Measurements from ENCODE around the gene EFHB.

EFHB gene

DNA sequence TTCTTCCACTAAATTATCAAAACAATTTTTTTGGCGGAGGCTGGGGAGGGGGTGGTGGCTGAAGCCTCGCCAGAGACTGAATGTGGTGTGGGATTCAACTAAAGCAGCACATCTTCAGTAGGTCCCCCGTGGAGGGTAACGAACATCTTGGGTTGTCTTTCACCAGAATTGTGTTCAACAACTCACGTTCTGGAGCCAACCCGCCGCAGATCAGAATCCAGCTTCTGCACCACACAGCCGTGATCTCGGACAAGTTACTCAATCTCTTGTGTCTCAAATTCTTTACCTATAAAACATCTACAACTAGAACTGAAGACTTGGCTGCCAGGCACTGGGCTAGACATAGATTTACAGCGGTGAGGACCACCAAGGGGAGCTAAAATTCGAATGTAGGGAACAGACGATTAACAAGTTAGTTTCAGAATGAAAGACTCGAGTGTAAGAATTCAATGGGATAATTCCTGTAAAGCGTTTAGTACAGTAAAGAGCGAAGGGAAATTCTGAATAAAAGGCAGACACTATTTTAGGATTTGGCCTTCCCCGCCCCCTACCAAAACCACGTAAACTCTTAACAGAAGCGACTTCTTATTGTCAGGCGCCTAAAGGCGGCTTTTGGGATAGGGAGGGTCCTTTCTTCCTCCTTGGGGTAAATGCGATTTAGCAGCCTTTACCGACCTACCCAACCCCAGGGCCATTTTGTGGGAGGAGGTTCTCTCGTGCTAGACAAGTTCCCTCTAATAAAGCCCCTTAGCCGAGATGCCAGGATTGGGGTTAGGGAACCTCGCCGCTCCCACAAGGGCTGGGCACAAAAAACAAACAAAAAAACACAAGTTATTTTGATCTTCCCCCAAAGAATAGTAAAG, 12.2 kb upstream of the EFHB start:
- Histone ChIP-seq H3K4me3 (ENCODE audit: low read depth, low read length) (peak overlapping the region; percentile 81), H3K9me3 (ENCODE audit: control insufficient read depth, insufficient read depth, low read depth, low read length) (no peaks in the 10 kb centered on the region), H3K4me1 (ENCODE audit: control insufficient read depth, insufficient read depth, low read length) (peaks cover 5% of the 10 kb centered on the region; the same call in 1 of the 2 replicates), H3K36me3 (ENCODE audit: control insufficient read depth in 2 of 2, insufficient read depth in 1 of 2, low read length in 2 of 2) (peaks cover 5 to 6% of the 10 kb centered on the region in 2 experiments; a peak in 2 of 3 replicates), H3K27ac (ENCODE audit: extremely low read depth, low read depth, low read length) (peak overlapping the region; percentile 67; the same call in 1 of the 2 replicates)
- ChIA-PET CTCF (interaction anchor here (0.6 to 1.1 kb wide), 3 partner anchors 18 to 94 kb away, joined by 3 to 4 read pairs (median 3); partner anchors contain the start of gene KAT2B), POLR2A (no interaction called here)
- TF ChIP-seq, protein P1, sequence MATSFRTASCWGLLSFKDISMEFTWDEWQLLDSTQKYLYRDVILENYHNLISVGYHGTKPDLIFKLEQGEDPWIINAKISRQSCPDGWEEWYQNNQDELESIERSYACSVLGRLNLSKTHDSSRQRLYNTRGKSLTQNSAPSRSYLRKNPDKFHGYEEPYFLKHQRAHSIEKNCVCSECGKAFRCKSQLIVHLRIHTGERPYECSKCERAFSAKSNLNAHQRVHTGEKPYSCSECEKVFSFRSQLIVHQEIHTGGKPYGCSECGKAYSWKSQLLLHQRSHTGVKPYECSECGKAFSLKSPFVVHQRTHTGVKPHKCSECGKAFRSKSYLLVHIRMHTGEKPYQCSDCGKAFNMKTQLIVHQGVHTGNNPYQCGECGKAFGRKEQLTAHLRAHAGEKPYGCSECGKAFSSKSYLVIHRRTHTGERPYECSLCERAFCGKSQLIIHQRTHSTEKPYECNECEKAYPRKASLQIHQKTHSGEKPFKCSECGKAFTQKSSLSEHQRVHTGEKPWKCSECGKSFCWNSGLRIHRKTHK (tag by site-specific recombination; IDR thresholded peaks at IDR 0.05): no peak
- TF ChIP-seq, protein P2, sequence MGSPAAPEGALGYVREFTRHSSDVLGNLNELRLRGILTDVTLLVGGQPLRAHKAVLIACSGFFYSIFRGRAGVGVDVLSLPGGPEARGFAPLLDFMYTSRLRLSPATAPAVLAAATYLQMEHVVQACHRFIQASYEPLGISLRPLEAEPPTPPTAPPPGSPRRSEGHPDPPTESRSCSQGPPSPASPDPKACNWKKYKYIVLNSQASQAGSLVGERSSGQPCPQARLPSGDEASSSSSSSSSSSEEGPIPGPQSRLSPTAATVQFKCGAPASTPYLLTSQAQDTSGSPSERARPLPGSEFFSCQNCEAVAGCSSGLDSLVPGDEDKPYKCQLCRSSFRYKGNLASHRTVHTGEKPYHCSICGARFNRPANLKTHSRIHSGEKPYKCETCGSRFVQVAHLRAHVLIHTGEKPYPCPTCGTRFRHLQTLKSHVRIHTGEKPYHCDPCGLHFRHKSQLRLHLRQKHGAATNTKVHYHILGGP (tag by site-specific recombination; IDR thresholded peaks at IDR 0.05): no peak
- TF ChIP-seq, protein P3, sequence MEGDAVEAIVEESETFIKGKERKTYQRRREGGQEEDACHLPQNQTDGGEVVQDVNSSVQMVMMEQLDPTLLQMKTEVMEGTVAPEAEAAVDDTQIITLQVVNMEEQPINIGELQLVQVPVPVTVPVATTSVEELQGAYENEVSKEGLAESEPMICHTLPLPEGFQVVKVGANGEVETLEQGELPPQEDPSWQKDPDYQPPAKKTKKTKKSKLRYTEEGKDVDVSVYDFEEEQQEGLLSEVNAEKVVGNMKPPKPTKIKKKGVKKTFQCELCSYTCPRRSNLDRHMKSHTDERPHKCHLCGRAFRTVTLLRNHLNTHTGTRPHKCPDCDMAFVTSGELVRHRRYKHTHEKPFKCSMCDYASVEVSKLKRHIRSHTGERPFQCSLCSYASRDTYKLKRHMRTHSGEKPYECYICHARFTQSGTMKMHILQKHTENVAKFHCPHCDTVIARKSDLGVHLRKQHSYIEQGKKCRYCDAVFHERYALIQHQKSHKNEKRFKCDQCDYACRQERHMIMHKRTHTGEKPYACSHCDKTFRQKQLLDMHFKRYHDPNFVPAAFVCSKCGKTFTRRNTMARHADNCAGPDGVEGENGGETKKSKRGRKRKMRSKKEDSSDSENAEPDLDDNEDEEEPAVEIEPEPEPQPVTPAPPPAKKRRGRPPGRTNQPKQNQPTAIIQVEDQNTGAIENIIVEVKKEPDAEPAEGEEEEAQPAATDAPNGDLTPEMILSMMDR (tag by site-specific recombination; IDR thresholded peaks at IDR 0.05): no peak
- TF ChIP-seq YY1 (tag by site-specific recombination; IDR thresholded peaks at IDR 0.05): no peak; the same call in 1 of the 2 replicates
- TF ChIP-seq ZNF837 (tag by site-specific recombination; IDR thresholded peaks at IDR 0.05): no peak
- TF ChIP-seq, protein P4, sequence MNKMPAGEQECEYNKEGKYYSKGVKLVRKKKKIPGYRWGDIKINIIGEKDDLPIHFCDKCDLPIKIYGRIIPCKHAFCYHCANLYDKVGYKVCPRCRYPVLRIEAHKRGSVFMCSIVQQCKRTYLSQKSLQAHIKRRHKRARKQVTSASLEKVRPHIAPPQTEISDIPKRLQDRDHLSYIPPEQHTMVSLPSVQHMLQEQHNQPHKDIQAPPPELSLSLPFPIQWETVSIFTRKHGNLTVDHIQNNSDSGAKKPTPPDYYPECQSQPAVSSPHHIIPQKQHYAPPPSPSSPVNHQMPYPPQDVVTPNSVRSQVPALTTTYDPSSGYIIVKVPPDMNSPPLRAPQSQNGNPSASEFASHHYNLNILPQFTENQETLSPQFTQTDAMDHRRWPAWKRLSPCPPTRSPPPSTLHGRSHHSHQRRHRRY (tag by site-specific recombination; IDR thresholded peaks at IDR 0.05): no peak
- TF ChIP-seq IKZF3 (tag by site-specific recombination; IDR thresholded peaks at IDR 0.05): no peak
- no peak for TF ChIP-seq ZNF155 (tag by site-specific recombination; IDR thresholded peaks at IDR 0.05)
- TF ChIP-seq, protein P5, sequence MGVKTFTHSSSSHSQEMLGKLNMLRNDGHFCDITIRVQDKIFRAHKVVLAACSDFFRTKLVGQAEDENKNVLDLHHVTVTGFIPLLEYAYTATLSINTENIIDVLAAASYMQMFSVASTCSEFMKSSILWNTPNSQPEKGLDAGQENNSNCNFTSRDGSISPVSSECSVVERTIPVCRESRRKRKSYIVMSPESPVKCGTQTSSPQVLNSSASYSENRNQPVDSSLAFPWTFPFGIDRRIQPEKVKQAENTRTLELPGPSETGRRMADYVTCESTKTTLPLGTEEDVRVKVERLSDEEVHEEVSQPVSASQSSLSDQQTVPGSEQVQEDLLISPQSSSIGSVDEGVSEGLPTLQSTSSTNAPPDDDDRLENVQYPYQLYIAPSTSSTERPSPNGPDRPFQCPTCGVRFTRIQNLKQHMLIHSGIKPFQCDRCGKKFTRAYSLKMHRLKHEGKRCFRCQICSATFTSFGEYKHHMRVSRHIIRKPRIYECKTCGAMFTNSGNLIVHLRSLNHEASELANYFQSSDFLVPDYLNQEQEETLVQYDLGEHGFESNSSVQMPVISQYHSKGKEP (tag by site-specific recombination; IDR thresholded peaks at IDR 0.05): 0 out of 2 replicates have a peak, but pooled peaks have one; percentile 13
- TF ChIP-seq BCL11B (tag by site-specific recombination; IDR thresholded peaks at IDR 0.05; ENCODE audit: low read depth): no peak
- TF ChIP-seq ZFHX2 (tag by site-specific recombination; conservative IDR thresholded peaks at IDR 0.05): no peak
- no peak for TF ChIP-seq SP3 (tag by site-specific recombination; IDR thresholded peaks at IDR 0.05)
- no peak for TF ChIP-seq ZNF121 (tag by site-specific recombination; IDR thresholded peaks at IDR 0.05)
- TF ChIP-seq GLIS2 (tag by site-specific recombination; IDR thresholded peaks at IDR 0.05): peak; percentile 49; the same call in 1 of the 2 replicates
- TF ChIP-seq ZNF335 (tag by site-specific recombination; conservative IDR thresholded peaks at IDR 0.05): peak; percentile 3; the same call in 1 of the 2 replicates
- TF ChIP-seq, protein P6, sequence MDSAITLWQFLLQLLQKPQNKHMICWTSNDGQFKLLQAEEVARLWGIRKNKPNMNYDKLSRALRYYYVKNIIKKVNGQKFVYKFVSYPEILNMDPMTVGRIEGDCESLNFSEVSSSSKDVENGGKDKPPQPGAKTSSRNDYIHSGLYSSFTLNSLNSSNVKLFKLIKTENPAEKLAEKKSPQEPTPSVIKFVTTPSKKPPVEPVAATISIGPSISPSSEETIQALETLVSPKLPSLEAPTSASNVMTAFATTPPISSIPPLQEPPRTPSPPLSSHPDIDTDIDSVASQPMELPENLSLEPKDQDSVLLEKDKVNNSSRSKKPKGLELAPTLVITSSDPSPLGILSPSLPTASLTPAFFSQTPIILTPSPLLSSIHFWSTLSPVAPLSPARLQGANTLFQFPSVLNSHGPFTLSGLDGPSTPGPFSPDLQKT (IDR thresholded peaks at IDR 0.05; ENCODE audit: borderline replicate concordance, low read depth, low read length): no peak
- TF ChIP-seq ZNF132 (tag by site-specific recombination; IDR thresholded peaks at IDR 0.05; ENCODE audit: borderline replicate concordance): no peak
- TF ChIP-seq, protein P7, sequence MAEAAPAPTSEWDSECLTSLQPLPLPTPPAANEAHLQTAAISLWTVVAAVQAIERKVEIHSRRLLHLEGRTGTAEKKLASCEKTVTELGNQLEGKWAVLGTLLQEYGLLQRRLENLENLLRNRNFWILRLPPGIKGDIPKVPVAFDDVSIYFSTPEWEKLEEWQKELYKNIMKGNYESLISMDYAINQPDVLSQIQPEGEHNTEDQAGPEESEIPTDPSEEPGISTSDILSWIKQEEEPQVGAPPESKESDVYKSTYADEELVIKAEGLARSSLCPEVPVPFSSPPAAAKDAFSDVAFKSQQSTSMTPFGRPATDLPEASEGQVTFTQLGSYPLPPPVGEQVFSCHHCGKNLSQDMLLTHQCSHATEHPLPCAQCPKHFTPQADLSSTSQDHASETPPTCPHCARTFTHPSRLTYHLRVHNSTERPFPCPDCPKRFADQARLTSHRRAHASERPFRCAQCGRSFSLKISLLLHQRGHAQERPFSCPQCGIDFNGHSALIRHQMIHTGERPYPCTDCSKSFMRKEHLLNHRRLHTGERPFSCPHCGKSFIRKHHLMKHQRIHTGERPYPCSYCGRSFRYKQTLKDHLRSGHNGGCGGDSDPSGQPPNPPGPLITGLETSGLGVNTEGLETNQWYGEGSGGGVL (tag by site-specific recombination; IDR thresholded peaks at IDR 0.05): no peak
- TF ChIP-seq REPIN1 (tag by site-specific recombination; IDR thresholded peaks at IDR 0.05; ENCODE audit: low read depth): no peak
- no peak for TF ChIP-seq SCRT2 (tag by site-specific recombination; IDR thresholded peaks at IDR 0.05)

All from HEK293 (cell line).